HPDE6-E6E7 (cell line): Measurements from ENCODE around the gene PRKCE.
A peak's percentile ranks its signal among the peaks of the same experiment; 100 is the strongest.

Source experiments
- DNase-seq: peaks from one replicate; pipeline ENCODE4 v3.0.0; 2011; ENCODE audit warnings: missing footprints; ENCODE audit errors: extremely low spot score

Gene PRKCE

GRCh38 chr2:45932278-45932975 is 281.0 kb downstream of the PRKCE start:
- no peak for DNase-seq

- peak; percentile 88 for DNase-seq
Observed at GRCh38 chr2:45935791-45936622, 284.5 kb downstream of the PRKCE start.

GRCh38 chr2:45936623-45936979 is 285.1 kb downstream of the PRKCE start:
- no peak for DNase-seq

- no peak for DNase-seq
Observed at GRCh38 chr2:45937990-45938389, 286.5 kb downstream of the PRKCE start.

- DNase-seq, result peak; percentile 90
Observed at GRCh38 chr2:45938649-45939511, 287.4 kb downstream of the PRKCE start.

- no peak for DNase-seq
Observed at GRCh38 chr2:45941531-45942236, 290.2 kb downstream of the PRKCE start.

- DNase-seq, result no peak
Observed at GRCh38 chr2:45942237-45942738, 290.8 kb downstream of the PRKCE start.

GRCh38 chr2:45943219-45944044 is 292.0 kb downstream of the PRKCE start:
- DNase-seq, result no peak

GRCh38 chr2:45944074-45944473 is 292.6 kb downstream of the PRKCE start:
- DNase-seq, result peak; percentile 39

- DNase-seq, result no peak
Observed at GRCh38 chr2:45945302-45945717, 293.8 kb downstream of the PRKCE start.

- peak; percentile 41 for DNase-seq
Observed at GRCh38 chr2:45946023-45946422, 294.5 kb downstream of the PRKCE start.

GRCh38 chr2:45950606-45951005 is 299.1 kb downstream of the PRKCE start:
- DNase-seq, result no peak

- no peak for DNase-seq
Observed at GRCh38 chr2:45951025-45951727, 299.7 kb downstream of the PRKCE start.

GRCh38 chr2:45952591-45952990 is 301.1 kb downstream of the PRKCE start:
- DNase-seq, result no peak

- no peak for DNase-seq
Observed at GRCh38 chr2:45953376-45954027, 302.0 kb downstream of the PRKCE start.

GRCh38 chr2:45954233-45954850 is 302.9 kb downstream of the PRKCE start:
- no peak for DNase-seq

GRCh38 chr2:45957533-45958227 is 306.2 kb downstream of the PRKCE start:
- no peak for DNase-seq
